GM12874 (cell line): ENCODE measurements around the gene SUN1.

Experiments
- CTCF ChIP-seq: IDR thresholded peaks from 2 replicates; pipeline ENCODE4 v1.5.1; 2011; ENCODE audit warnings: low read depth, mild to moderate bottlenecking, control low read depth, low read length, moderate library complexity; ENCODE audit not compliant: insufficient read depth

Gene SUN1

GRCh38 chr7:891805-892204, 59.5 kb downstream of the SUN1 start:
- TF ChIP-seq CTCF: no peak

GRCh38 chr7:892648-893593, 60.6 kb downstream of the SUN1 start:
- TF ChIP-seq CTCF: no peak

GRCh38 chr7:893686-894085, 61.4 kb downstream of the SUN1 start:
- no peak for TF ChIP-seq CTCF

GRCh38 chr7:894164-894867, 62.0 kb downstream of the SUN1 start:
- TF ChIP-seq CTCF: no peak

- TF ChIP-seq CTCF: no peak
These were observed 62.7 kb downstream of the SUN1 start for GRCh38 chr7:894927-895450.

DNA sequence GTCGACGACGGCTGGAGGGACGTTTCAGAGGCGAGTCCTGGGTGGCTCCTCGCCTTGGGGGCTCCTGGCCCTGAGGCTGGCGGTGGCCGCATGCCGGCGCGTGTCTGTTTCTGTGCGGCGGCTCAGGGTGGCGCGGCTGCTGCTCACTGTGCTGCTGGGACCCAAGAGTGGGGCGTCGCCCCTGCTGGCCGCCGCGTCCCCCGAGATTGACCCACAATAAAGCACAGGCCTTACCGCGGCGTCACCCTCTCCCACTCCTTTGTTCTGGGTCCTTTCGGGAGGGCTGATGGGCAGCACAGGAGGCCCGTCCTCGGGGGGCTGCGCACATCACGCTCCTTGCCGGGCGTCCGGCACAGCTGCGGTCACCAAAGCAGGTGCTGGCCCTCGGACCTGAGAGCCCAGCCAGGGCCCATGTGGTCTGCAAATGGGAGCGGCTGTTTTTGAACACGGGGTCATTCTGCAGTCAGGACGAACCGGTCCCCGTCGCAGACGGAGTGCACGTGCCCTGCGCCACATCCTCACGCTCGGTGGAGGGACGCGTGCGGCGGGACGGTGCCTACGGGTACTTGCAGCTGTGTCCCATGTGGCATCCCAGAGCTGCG, 63.3 kb downstream of the SUN1 start:
- no peak for TF ChIP-seq CTCF
